Stimulated activated CD4-positive, alpha-beta T cell treated with anti-CD3 and anti-CD28 coated beads, Interleukin-12 subunit alpha, Interleukin-12 subunit beta, amount 100 ng/mL, for 24 hours (primary cell): ENCODE measurements around the gene PCDHGC3.
"Not testable (repeated sequence)": the region's sequence is repeated elsewhere in the genome, so short reads cannot be mapped to it uniquely, and the experiment has no call there.

ENCODE experiments used
- DNase-seq, 2 experiments: peaks; one replicate each; pipeline ENCODE4 v3.0.0-alpha.2; 2020; ENCODE audit warnings: low read depth in 2 of 2

PCDHGC3 gene

GRCh38 chr5:141475625-141476131 is at the start of gene PCDHGC3:
Gene PCDHGC3, plus strand, starts transcription at chr5:141475966. Its CDS starts 151 bp downstream, at chr5:141476117.
- DNase-seq = peak; percentile 21 to 52

- DNase-seq = no peak
Measured at GRCh38 chr5:141427783-141428426, 47.9 kb upstream of the PCDHGC3 start.

GRCh38 chr5:141430332-141431113 is 45.2 kb upstream of the PCDHGC3 start, which contains the start of gene PCDHGA12:
Gene PCDHGA12, plus strand, starts transcription at chr5:141430507. Its CDS starts 253 bp downstream, at chr5:141430760.
- DNase-seq = no peak

- no peak for DNase-seq
Measured at GRCh38 chr5:141431286-141431685, 44.5 kb upstream of the PCDHGC3 start.

- not testable (repeated sequence) for DNase-seq
Measured at GRCh38 chr5:141432308-141432707, 43.5 kb upstream of the PCDHGC3 start.

GRCh38 chr5:141432726-141433125 is 43.0 kb upstream of the PCDHGC3 start:
- not testable (repeated sequence) for DNase-seq

GRCh38 chr5:141434006-141434405 is 41.8 kb upstream of the PCDHGC3 start:
- DNase-seq = no peak

- DNase-seq = no peak
Measured at GRCh38 chr5:141437221-141437620, 38.5 kb upstream of the PCDHGC3 start.

- DNase-seq = no peak
Measured at GRCh38 chr5:141439411-141440141, 36.2 kb upstream of the PCDHGC3 start.

GRCh38 chr5:141440341-141440740 is 35.4 kb upstream of the PCDHGC3 start:
- no peak for DNase-seq

GRCh38 chr5:141441571-141442170 is 34.1 kb upstream of the PCDHGC3 start:
- no peak for DNase-seq

- no peak for DNase-seq
Measured at GRCh38 chr5:141465351-141465750, 10.4 kb upstream of the PCDHGC3 start.

GRCh38 chr5:141476132-141476911 is 556 bp downstream of the PCDHGC3 start:
- DNase-seq = no peak

GRCh38 chr5:141477044-141477575 is 1.3 kb downstream of the PCDHGC3 start:
- DNase-seq = no peak

- DNase-seq = no peak
Measured at GRCh38 chr5:141477815-141478214, 2.0 kb downstream of the PCDHGC3 start.

GRCh38 chr5:141478321-141478945 is 2.7 kb downstream of the PCDHGC3 start:
- no peak for DNase-seq

GRCh38 chr5:141479776-141480175 is 4.0 kb downstream of the PCDHGC3 start:
- DNase-seq = no peak

GRCh38 chr5:141483902-141484301 is 8.1 kb downstream of the PCDHGC3 start:
- no peak for DNase-seq

- DNase-seq = no peak
Measured at GRCh38 chr5:141484310-141484640, 8.5 kb downstream of the PCDHGC3 start.

- no peak for DNase-seq
Measured at GRCh38 chr5:141484641-141485311, 9.0 kb downstream of the PCDHGC3 start, which contains the start of gene PCDHGC4. Gene PCDHGC4, plus strand, starts transcription at chr5:141485030. Its CDS starts 144 bp downstream, at chr5:141485174.
